Regular cardiac myocyte (primary cell): Measurements from ENCODE around the gene GPR149. TPM values are rescaled to one million over a fixed set of nuclear protein-coding genes. Genes with fewer than 3 reads are reported as not detected.

Experiments
- total RNA-seq: library from RNA; depleted of rRNA; stranded (reverse); fragments of >200 nt; gene quantifications from 2 replicates; pipeline ENCODE4 v1.2.3, GENCODE V29; 2014

GPR149 gene, protein sequence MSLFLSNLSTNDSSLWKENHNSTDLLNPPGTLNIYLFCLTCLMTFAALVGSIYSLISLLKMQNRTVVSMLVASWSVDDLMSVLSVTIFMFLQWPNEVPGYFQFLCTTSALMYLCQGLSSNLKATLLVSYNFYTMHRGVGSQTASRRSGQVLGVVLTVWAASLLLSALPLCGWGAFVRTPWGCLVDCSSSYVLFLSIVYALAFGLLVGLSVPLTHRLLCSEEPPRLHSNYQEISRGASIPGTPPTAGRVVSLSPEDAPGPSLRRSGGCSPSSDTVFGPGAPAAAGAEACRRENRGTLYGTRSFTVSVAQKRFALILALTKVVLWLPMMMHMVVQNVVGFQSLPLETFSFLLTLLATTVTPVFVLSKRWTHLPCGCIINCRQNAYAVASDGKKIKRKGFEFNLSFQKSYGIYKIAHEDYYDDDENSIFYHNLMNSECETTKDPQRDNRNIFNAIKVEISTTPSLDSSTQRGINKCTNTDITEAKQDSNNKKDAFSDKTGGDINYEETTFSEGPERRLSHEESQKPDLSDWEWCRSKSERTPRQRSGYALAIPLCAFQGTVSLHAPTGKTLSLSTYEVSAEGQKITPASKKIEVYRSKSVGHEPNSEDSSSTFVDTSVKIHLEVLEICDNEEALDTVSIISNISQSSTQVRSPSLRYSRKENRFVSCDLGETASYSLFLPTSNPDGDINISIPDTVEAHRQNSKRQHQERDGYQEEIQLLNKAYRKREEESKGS
- total RNA-seq, result not detected in 2 replicates

DNA sequence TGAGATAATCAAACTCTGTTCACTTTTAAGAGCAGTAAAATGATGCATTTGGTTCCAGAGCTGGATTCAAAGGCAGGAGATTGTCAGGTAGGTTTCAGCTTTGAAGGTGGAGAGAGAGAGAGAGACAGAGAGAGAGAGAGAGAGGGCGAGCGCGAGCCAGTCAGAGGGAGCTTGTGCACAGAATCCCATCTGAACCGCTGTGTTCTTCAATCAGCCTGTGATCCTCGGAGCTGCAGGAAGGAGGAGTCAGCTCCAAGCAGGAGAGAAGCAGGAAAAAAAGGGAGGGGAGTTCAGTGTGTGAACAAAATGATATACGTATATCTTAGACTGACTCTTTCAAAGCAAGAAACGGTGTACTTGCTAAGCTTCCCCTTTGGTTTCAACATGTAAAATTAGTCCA is at the start of gene GPR149:
TSS of gene GPR149 (minus strand) at position 177 of the 400 bp plus-strand sequence. CDS start 575 bp downstream, outside the sequence.

DNA sequence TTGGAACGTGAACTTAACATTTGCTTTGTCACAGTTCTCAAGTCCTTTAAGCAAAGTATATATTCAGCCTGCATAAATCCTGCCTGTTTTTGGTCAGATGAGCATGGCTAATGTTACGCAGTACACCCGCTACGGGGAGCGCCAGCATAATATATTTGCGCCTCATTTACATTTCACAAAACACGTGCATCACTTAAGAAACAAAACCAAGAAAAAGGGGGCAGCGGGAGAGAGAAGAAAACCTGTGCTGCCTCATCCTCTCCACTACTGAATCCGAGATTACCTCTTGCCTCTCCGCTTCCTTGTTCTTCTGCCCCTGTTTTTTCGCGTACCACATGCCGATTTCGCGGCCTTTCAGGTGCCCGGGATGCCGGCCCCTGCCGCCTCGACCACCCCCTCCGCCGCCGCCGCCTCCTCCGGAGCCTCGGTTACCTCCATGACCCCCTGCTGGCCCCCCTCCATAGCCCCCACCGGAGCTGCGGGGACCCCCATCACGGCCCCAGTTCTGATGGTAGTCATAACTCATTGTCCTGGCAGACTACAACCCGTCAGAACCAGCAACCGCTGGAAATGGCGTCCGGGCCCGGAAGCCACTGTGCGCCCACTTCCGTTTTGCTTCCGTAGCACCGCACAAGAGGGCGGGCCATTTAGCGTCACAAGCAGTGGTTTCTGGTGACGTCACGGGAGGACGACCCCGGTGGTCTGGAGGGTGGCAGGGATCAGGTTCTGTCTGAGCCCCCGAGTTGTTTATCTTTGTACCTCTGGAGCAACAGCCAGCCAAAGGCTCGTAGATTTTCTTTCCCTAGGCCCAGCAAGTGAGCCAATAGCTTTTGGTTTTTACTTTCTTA is 105.9 kb downstream of the GPR149 start, which contains the start of gene DHX36:
TSS of gene DHX36 (minus strand) at position 597 of the 848 bp plus-strand sequence. CDS start at position 526, 71 bp downstream.

Other genes starting within 250 kb of the GPR149 start
- 34.7 and 35.5 TPM in 2 replicates for gene DHX36, start 105.7 kb downstream of the GPR149 start, total RNA-seq